Measurements from ENCODE around the gene GSTT4. TPM values are rescaled to one million over a fixed set of nuclear protein-coding genes. Genes with fewer than 3 reads are reported as not detected.

GSTT4 gene
- total and polyA plus RNA-seq, 2 of the 13 experiments (the other 11 are each of a cell fraction or from before 2014, with no cell fraction given) = 0.59 to 0.62 TPM

- TF ChIP-seq TCF7L2 (IDR thresholded peaks at IDR 0.05; ENCODE audit: low read depth, low read length) (peak; percentile 77), ZNF790 (CRISPR knock-in tag; IDR thresholded peaks at IDR 0.05; ENCODE audit: borderline replicate concordance) (no peak), HNF1B (CRISPR knock-in tag; IDR thresholded peaks at IDR 0.05) (no peak), ZGPAT (CRISPR knock-in tag; IDR thresholded peaks at IDR 0.05) (0 out of 2 replicates have a peak, but pooled peaks have one; percentile 26), PHF20 (CRISPR knock-in tag; IDR thresholded peaks at IDR 0.05) (no peak), PAX8 (CRISPR knock-in tag; IDR thresholded peaks at IDR 0.05; ENCODE audit: borderline replicate concordance) (no peak), NFIC (IDR thresholded peaks at IDR 0.05; ENCODE audit: low read length) (peak; percentile 35), ATF2 (CRISPR knock-in tag; IDR thresholded peaks at IDR 0.05) (peak; percentile 45; the same call in 1 of the 2 replicates), SSRP1 (CRISPR knock-in tag; IDR thresholded peaks at IDR 0.05) (no peak; the same call in 1 of the 2 replicates), EHMT2 (IDR thresholded peaks at IDR 0.05; ENCODE audit: borderline replicate concordance, low read depth, low read length) (no peak), NFE2L2 (IDR thresholded peaks at IDR 0.05; ENCODE audit: low read length) (no peak), ZNF761 (CRISPR knock-in tag; conservative IDR thresholded peaks at IDR 0.05) (no peak), ZNF547 (CRISPR knock-in tag; IDR thresholded peaks at IDR 0.05) (no peak), BATF2 (CRISPR knock-in tag; IDR thresholded peaks at IDR 0.05) (no peak), CENPT (CRISPR knock-in tag; IDR thresholded peaks at IDR 0.05; ENCODE audit: low read depth) (no peak), ZNF331 (CRISPR knock-in tag; IDR thresholded peaks at IDR 0.05) (peak; percentile 41; the same call in 1 of the 2 replicates), MYC (CRISPR knock-in tag; IDR thresholded peaks at IDR 0.05; ENCODE audit: borderline replicate concordance) (peak; percentile 10; the same call in 1 of the 2 replicates), RFX3 (CRISPR knock-in tag; IDR thresholded peaks at IDR 0.05) (0 out of 2 replicates have a peak, but pooled peaks have one; percentile 4), ZNF230 (CRISPR knock-in tag; IDR thresholded peaks at IDR 0.05) (no peak), ZNF609 (CRISPR knock-in tag; IDR thresholded peaks at IDR 0.05; ENCODE audit: borderline replicate concordance) (no peak)
These were observed 4.2 kb upstream of the GSTT4 start (continued) for GRCh38 chr22:24009227-24010017.

All from HepG2 (cell line).